ENCODE measurements around the gene ATP6AP2. TPM values are rescaled to one million over a fixed set of nuclear protein-coding genes. Genes with fewer than 3 reads are reported as not detected.

Gene ATP6AP2
- total RNA-seq, 1 experiment from 2014 or later: 67.5 TPM

- H3K4me1 ChIP-seq (ENCODE audit: insufficient read depth, low read length): no peaks in the 10 kb centered on the region
- Mint-ChIP-seq H3K4me1 (peaks cover 0 to 8% of the 10 kb centered on the region in 2 experiments; a peak in 1 of 4 replicates), H3K36me3 (ENCODE audit: insufficient read depth in 1 of 3, low read depth in 3 of 3) (peaks cover 0 to 12% (median 11%) of the 10 kb centered on the region in 3 experiments; a peak in 5 of 7 replicates), H3K4me3 (no peak overlapping the region; a peak in 1 of 5 replicates), H3K27me3 (ENCODE audit: low read depth) (no peaks in the 10 kb centered on the region; the same call in none of the 2 replicates), H3K27ac (no peak overlapping the region), H3K9me3 (peaks cover 53 to 62% of the 10 kb centered on the region in 2 experiments)
- no peak overlapping the region for H4K5ac ChIP-seq (ENCODE audit: insufficient read length, low read depth, low read length)
- no peak overlapping the region for H2AFZ ChIP-seq (ENCODE audit: low read length)
- H3K14ac ChIP-seq (ENCODE audit: insufficient read depth, low read length): no peak overlapping the region
- H2BK15ac ChIP-seq (ENCODE audit: low read depth, low read length): no peak overlapping the region
- no peak for TF ChIP-seq CTCF (conservative IDR thresholded peaks at IDR 0.05)
- no peak overlapping the region for H2BK120ac ChIP-seq (ENCODE audit: low read depth, low read length, poor library complexity, severe bottlenecking)
- DNase-seq: no peak
- H3K23ac ChIP-seq (ENCODE audit: insufficient read length, low read depth, low read length): no peak overlapping the region
- H2BK12ac ChIP-seq (ENCODE audit: insufficient read length, low read depth, low read length): no peak overlapping the region
- H3T11ph ChIP-seq (ENCODE audit: low read length): no peak overlapping the region
- H2BK5ac ChIP-seq (ENCODE audit: insufficient read length, low read length): no peak overlapping the region
- no peaks in the 10 kb centered on the region for H3K9me3 ChIP-seq (ENCODE audit: control insufficient read depth, low read depth, low read length)
- H3K4ac ChIP-seq (ENCODE audit: low read depth, low read length): no peak overlapping the region
- H3K4me2 ChIP-seq (ENCODE audit: insufficient read depth, insufficient read length, low read length): no peak overlapping the region
- H2BK20ac ChIP-seq (ENCODE audit: low read depth, low read length, poor library complexity, severe bottlenecking): no peak overlapping the region
- no peak overlapping the region for H4K8ac ChIP-seq (replicated peaks; ENCODE audit: insufficient read length, low read depth, low read length)
- no peak overlapping the region for H3K27ac ChIP-seq (ENCODE audit: insufficient read length, low read depth, low read length)
- no peaks in the 10 kb centered on the region for H4K20me1 ChIP-seq (ENCODE audit: control insufficient read depth, insufficient read depth, insufficient read length)
- H4K91ac ChIP-seq (ENCODE audit: insufficient read length, low read depth, low read length): no peak overlapping the region
- H3K56ac ChIP-seq (ENCODE audit: insufficient read length, low read depth, low read length): no peak overlapping the region
- H3K79me1 ChIP-seq (ENCODE audit: insufficient read depth, low read depth, low read length, poor library complexity, severe bottlenecking): no peaks in the 10 kb centered on the region
- no peak overlapping the region for H2AK5ac ChIP-seq (ENCODE audit: insufficient read length, low read length)
- no peaks in the 10 kb centered on the region for H3K23me2 ChIP-seq (ENCODE audit: insufficient read length, low read depth, low read length, poor library complexity, severe bottlenecking)
- no CpG with 5 or more reads among the region's 32 CpGs for WGBS (ENCODE audit: extremely low coverage, insufficient read length, low lambda C conversion rate)
- H3K18ac ChIP-seq (ENCODE audit: insufficient read length, low read depth, low read length): no peak overlapping the region
- no peaks in the 10 kb centered on the region for H3K79me2 ChIP-seq (ENCODE audit: insufficient read depth, low read length)
- no peaks in the 10 kb centered on the region for H3K27me3 ChIP-seq (ENCODE audit: insufficient read depth, low read length)
- H3K9ac ChIP-seq (ENCODE audit: extremely low read depth, insufficient read length, low read length): no peak overlapping the region
These were observed 42.9 kb downstream of the ATP6AP2 start for GRCh38 chrX:40623665-40624064.
